OCI-LY1 (cell line): ENCODE data around the gene ACTN2.

ENCODE experiments used
- CTCF ChIP-seq: fragments of 200-600 bp; sonication (generic), shearing (Covaris generic); IDR thresholded peaks from 2 replicates; pipeline ENCODE4 v1.5.1; 2017; ENCODE audit warnings: mild to moderate bottlenecking, antibody characterized with exemption, low read length, moderate library complexity, mixed read lengths
- EZH2 ChIP-seq: fragments of 200-600 bp; sonication (generic), shearing (Covaris generic); IDR thresholded peaks from 2 replicates; pipeline ENCODE4 v1.8.0; 2017; ENCODE audit warnings: borderline replicate concordance, mixed run types, mild to moderate bottlenecking, antibody characterized with exemption, low read length, moderate library complexity, mixed read lengths

GRCh38 chr1:236812334-236813030 is 126.2 kb downstream of the ACTN2 start:
- TF ChIP-seq CTCF (no peak), EZH2 (no peak)
